Large intestine (tissue), 3 donors: ENCODE results near the gene YTHDC2. TPM values are rescaled to one million over a fixed set of nuclear protein-coding genes. Genes with fewer than 3 reads are reported as not detected.

Source experiments
- DNase-seq, 2 donors: peaks; one replicate each; pipeline versions ENCODE4 v3.0.0 to v3.0.0-alpha.2; 2013
- H3K27ac ChIP-seq: one replicate; pipeline ENCODE4 v1.5.1; 2013; ENCODE audit warnings: low read length
- H3K27me3 ChIP-seq: 2 replicates; pipeline ENCODE4 v1.6.1; 2013; ENCODE audit warnings: low read length; ENCODE audit not compliant: control insufficient read depth, insufficient read depth
- H3K36me3 ChIP-seq: 2 replicates; pipeline ENCODE4 v1.6.1; 2013; ENCODE audit warnings: low read length; ENCODE audit not compliant: control insufficient read depth, insufficient read depth
- H3K4me1 ChIP-seq: one replicate; pipeline ENCODE4 v1.6.1; 2013; ENCODE audit warnings: low read length; ENCODE audit not compliant: control insufficient read depth, insufficient read depth
- H3K4me3 ChIP-seq: one replicate; pipeline ENCODE4 v1.5.1; 2013; ENCODE audit warnings: low read length
- H3K9me3 ChIP-seq: one replicate; pipeline ENCODE4 v1.6.1; 2013; ENCODE audit warnings: mild to moderate bottlenecking, low read depth, low read length, moderate library complexity; ENCODE audit not compliant: control insufficient read depth
- WGBS: methylation state at CpG from one replicate; pipeline ENCODE4 v1.1.5; 2013; ENCODE audit warnings: low lambda C conversion rate; ENCODE audit not compliant: insufficient coverage; 5-methylcytosine and 5-hydroxymethylcytosine counted together
- polyA plus RNA-seq: library from polyadenylated mRNA; unstranded; fragments of 120-200 nt; gene quantifications from one replicate; pipeline ENCODE4 v1.2.1, GENCODE V29; 2013

The YTHDC2 gene
- polyA plus RNA-seq, 1 donor, result 30.9 TPM

DNA sequence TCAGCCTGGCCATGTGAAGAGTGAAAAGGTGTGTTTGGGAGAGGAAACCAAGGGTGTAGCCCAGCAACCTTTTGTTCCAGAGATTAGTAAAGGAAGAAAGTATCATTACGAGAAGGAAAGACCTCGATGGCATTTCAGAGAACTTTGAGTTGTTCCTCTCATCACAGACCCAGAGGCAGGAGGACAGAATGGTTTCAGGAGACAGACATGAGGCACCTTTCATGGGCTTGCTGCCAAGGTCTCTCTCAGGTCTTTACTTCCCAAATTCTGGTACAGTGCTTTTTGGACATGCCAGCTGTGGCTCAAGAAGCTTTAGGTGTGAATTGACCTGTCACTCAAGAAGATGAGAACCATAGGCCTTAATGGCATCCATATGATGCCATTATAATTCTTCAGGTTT lies 22.5 kb upstream of the YTHDC2 start:
- no CpG with 5 or more reads among the region's 2 CpGs for WGBS
- Histone ChIP-seq H3K27me3 (peaks cover 38% of the 10 kb centered on the region), H3K36me3 (no peaks in the 10 kb centered on the region), H3K4me1 (peaks cover 12% of the 10 kb centered on the region), H3K4me3 (no peak overlapping the region), H3K27ac (no peak overlapping the region), H3K9me3 (peaks cover 5% of the 10 kb centered on the region)
- no peak for DNase-seq

DNA sequence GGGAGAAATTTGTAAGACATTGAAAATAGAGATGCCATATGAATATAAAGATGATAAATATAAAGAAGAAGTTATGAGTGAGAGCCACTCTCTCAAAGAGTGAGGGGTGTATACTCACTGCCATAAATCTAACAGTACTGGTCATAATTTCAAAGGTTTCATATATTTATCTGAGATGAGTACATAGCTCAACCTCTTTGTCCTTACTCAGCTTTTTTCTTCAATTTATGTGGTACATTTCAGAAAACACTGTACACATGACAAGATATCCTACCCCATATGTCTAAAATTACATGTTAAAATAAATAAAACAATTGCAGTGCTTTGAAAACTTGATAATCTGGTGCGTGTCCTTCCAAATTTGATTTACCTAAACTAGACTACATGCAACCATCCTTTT lies 20.0 kb upstream of the YTHDC2 start:
- Histone ChIP-seq H3K27me3 (peaks cover 21% of the 10 kb centered on the region), H3K4me3 (no peak overlapping the region), H3K36me3 (no peaks in the 10 kb centered on the region), H3K27ac (no peak overlapping the region), H3K4me1 (peaks cover 4% of the 10 kb centered on the region), H3K9me3 (no peaks in the 10 kb centered on the region)
- WGBS, result 100% methylated on average over 1 of the region's 1 CpG
- no peak for DNase-seq

DNA sequence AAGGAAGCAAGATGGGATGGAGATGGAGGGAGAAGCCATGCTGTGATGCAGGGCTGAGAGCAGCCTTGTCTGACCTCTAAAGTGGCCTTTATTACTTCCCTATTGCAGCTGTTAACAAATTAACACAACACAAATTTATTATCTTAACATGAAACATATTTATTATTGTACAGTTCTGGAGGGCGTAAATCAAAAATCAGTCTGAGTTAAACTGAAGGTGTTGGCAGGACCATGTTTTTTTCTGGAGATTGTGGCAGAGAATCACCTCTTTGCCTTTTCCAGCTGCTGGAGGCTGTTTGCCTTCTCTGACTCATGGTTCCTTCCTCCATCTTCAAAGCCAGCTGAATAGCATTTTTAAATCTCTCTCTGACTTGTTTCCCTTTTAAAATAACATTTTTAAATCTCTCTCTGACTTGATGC lies 18.1 kb upstream of the YTHDC2 start:
- no peak overlapping the region for H3K27ac ChIP-seq
- no peaks in the 10 kb centered on the region for H3K9me3 ChIP-seq
- 100% methylated on average over 1 of the region's 1 CpG for WGBS
- no peak overlapping the region for H3K4me3 ChIP-seq
- H3K27me3 ChIP-seq, result peaks cover 4% of the 10 kb centered on the region
- H3K36me3 ChIP-seq, result no peaks in the 10 kb centered on the region
- no peak for DNase-seq
- no peaks in the 10 kb centered on the region for H3K4me1 ChIP-seq

DNA sequence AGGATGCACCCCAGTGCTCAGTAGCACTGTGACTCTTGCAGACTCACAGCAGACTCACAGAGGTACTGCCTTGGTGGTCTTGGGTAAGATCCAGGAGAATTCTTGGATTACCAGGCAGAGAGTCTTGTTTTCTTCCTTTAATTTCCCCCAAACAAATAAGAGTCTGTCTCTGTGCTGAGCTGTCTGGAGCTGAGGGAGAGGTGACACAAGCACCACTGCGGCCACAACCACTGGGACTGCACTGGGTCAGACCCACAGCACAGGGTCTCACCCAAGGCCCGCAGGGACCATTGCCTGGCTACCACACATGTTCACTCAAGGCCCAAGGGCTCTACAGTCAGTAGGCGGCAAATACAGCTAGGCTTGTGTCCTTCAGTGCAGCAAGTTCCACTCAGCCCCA lies 11.4 kb upstream of the YTHDC2 start:
- Histone ChIP-seq H3K27ac (no peak overlapping the region), H3K9me3 (no peaks in the 10 kb centered on the region), H3K4me3 (no peak overlapping the region), H3K36me3 (no peaks in the 10 kb centered on the region), H3K27me3 (peaks cover 6% of the 10 kb centered on the region), H3K4me1 (no peaks in the 10 kb centered on the region)
- DNase-seq, result no peak
- WGBS, result no CpG with 5 or more reads among the region's 3 CpGs

DNA sequence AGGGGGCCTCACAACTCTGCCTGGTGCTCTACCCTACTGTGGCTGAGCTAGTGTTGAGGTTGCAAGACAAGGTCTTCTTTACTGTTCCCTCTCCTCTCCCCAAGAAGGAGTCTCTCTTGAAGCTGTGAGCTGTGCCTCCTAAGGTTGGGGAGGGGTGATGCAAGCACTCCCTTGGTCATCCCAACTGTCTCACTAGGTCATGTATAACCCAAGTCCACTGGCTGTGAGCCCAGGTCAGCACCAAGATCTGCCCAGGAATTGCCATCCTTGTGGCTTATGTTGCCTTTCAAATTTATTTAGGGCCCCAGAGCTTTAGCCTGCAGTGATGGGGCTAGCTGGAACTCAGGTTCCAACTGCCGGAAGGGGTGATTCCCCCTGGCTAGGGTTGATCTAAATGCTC lies 10.3 kb upstream of the YTHDC2 start:
- Histone ChIP-seq H3K27ac (no peak overlapping the region), H3K4me1 (no peaks in the 10 kb centered on the region), H3K4me3 (no peak overlapping the region), H3K9me3 (no peaks in the 10 kb centered on the region), H3K36me3 (no peaks in the 10 kb centered on the region), H3K27me3 (peaks cover 8% of the 10 kb centered on the region)
- no CpG with 5 or more reads among the region's 1 CpG for WGBS
- DNase-seq, result no peak

DNA sequence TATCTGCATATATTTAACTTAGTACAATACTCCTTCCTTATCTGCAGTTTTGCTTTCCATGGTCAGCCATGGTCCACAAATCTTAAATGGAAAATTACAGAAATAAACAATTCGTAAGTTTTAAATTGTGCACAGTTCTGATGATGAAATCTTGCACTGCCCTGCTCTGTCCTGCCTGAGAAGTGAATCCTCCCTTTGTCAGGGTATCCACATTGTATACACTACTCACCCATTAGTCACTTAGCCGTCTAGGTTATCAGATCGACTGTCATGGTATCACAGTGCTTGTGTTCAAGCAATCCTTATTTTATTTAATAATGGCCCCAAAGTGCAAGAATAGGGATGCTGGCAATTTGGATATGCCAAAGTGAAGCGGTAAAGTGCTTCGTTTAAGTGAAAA lies 8.3 kb upstream of the YTHDC2 start:
- no peaks in the 10 kb centered on the region for H3K4me1 ChIP-seq
- no peaks in the 10 kb centered on the region for H3K9me3 ChIP-seq
- peaks cover 12% of the 10 kb centered on the region for H3K27me3 ChIP-seq
- WGBS, result 100% methylated on average over 2 of the region's 5 CpGs
- no peaks in the 10 kb centered on the region for H3K36me3 ChIP-seq
- H3K27ac ChIP-seq, result no peak overlapping the region
- DNase-seq, result no peak
- no peak overlapping the region for H3K4me3 ChIP-seq

DNA sequence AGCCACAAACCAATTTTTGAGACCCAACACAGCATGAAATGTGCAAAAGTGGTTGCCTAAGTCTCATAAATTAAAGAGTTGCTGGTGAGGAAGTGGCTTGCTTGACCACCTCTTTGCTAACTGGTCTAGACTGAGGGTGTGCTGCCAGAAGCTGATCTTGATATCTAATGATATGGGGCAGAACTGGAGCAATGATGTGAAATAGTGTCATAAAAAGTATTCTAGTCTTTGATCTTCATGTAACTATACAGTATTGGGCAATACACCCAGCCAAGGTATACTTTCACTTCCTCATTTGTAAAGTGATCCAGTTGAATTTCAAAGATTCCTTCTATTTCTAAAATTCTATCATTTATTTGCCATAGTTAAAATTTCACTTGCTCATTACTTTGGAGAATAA lies 5.9 kb upstream of the YTHDC2 start:
- no peak for DNase-seq
- H3K4me3 ChIP-seq, result no peak overlapping the region
- H3K27me3 ChIP-seq, result peaks cover 12% of the 10 kb centered on the region
- H3K4me1 ChIP-seq, result no peaks in the 10 kb centered on the region
- no peak overlapping the region for H3K27ac ChIP-seq
- no peaks in the 10 kb centered on the region for H3K9me3 ChIP-seq
- H3K36me3 ChIP-seq, result no peaks in the 10 kb centered on the region

DNA sequence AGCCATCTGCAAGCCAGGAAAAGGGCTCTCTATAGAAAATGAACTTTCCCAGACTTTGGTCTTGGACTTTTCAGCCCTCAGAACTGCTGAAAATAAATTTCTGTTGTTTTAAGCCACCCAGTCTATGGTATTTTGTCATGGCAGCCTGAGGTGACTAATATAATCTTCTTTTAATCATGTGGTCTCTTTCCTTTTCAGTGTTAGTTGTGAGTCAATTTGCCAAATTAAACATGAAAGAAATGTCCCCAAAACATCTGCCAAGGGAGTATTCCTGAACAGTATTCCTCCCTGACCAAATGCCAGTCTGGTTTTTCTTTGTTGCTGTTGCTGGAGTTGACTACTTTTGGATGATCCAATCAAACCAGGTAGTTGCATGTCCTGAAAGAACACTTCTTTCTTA lies 4.7 kb upstream of the YTHDC2 start:
- H3K9me3 ChIP-seq, result no peaks in the 10 kb centered on the region
- H3K27me3 ChIP-seq, result peaks cover 8% of the 10 kb centered on the region
- no peak overlapping the region for H3K27ac ChIP-seq
- no peak for DNase-seq
- no peaks in the 10 kb centered on the region for H3K36me3 ChIP-seq
- H3K4me3 ChIP-seq, result no peak overlapping the region
- H3K4me1 ChIP-seq, result no peaks in the 10 kb centered on the region

DNA sequence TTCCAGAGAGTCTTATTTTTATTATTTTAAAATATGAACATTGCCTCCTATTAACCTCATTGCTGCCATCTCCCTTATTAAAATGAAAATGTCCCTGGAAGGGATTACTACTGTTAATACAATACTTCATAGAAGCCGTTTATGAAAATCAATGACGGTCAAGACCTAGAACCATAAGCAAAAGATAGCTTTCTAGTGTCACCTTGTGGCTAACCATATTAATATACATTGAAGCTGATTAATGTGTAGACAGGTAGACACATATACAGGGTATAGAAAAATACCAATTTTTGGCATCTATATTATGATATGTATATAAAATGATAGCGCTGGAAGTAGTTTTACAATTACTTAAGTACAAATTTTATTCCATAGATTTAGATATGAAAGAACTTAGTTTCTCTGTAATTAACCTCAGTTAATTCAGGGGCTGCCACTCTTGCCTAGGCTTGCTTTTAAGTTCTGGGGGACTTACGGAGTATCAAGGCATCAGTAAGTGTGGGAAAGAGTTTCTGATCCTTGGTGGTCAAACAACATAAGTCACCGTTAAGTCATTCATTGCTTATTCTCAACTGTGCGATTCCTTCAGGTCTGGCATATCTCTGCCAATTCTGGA lies 2.5 kb upstream of the YTHDC2 start:
- WGBS, result 100% methylated on average over 1 of the region's 6 CpGs

DNA sequence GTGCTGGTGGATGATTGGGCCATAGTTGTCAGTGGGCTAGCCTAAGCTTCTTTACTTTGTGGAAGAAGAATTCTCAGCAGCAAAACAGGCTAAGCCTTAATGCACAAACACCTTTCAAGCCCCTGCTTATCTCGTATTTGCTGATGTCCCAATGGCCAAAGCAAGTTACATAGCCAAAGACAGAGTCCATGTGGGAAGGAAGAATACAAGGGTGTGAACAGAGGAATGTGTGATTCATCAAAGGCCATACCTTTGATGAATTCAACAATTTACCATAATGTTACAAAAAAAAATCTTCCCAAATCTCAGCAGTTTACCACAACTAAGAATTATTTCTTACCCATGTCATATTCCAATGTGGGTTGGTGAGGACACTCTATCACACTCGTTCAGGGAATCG lies 1.2 kb upstream of the YTHDC2 start:
- Histone ChIP-seq H3K27ac (no peak overlapping the region), H3K27me3 (peaks cover 6% of the 10 kb centered on the region), H3K4me3 (no peak overlapping the region), H3K36me3 (peaks cover 2% of the 10 kb centered on the region), H3K9me3 (no peaks in the 10 kb centered on the region), H3K4me1 (peaks cover 5% of the 10 kb centered on the region)
- DNase-seq, result no peak
- WGBS, result 100% methylated on average over 1 of the region's 3 CpGs

More for the DNA sequence above, 2.5 kb upstream of the YTHDC2 start:
- peaks cover 8% of the 10 kb centered on the region for H3K27me3 ChIP-seq
- DNase-seq, result peak in 1 of 2 donors; percentile 20
- H3K27ac ChIP-seq, result no peak overlapping the region
- no peak overlapping the region for H3K4me3 ChIP-seq
- H3K9me3 ChIP-seq, result no peaks in the 10 kb centered on the region
- H3K4me1 ChIP-seq, result peaks cover 5% of the 10 kb centered on the region
- H3K36me3 ChIP-seq, result no peaks in the 10 kb centered on the region

DNA sequence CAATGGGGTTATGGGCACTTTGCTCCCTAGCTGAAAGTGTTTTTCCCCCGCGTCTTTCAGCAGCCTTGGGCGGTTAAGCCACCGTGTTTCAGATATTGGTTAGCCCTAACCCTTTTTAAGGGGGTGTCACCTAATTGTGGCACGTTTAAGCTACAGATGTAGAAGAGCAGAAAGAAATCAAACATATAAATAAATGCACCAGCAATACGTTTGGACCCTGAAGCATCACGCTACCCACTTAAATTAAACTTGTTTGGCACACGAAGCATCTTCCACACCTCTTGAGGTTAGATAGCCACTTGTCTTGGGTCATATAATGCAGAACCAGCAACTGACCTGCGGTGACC lies 768 bp downstream of the YTHDC2 start:
- Histone ChIP-seq H3K4me3 (peak overlapping the region; percentile 64), H3K4me1 (peaks cover 5% of the 10 kb centered on the region), H3K27ac (peak overlapping the region; percentile 78), H3K27me3 (no peaks in the 10 kb centered on the region), H3K36me3 (peaks cover 12% of the 10 kb centered on the region), H3K9me3 (no peaks in the 10 kb centered on the region)
- peak in 1 of 2 donors; percentile 19 for DNase-seq
- 0% methylated on average over 2 of the region's 9 CpGs for WGBS
